HG03139 (cell line): ENCODE measurements around the gene TP53BP2.
"Not testable (repeated sequence)": the region's sequence is repeated elsewhere in the genome, so short reads cannot be mapped to it uniquely, and the experiment has no call there.

ENCODE experiments used
- ATAC-seq: cut with Tn5 transposase; IDR thresholded peaks from one replicate; pipeline ENCODE4 v1.9.1; 2021; ENCODE audit not compliant: unreplicated experiment

Gene TP53BP2

GRCh38 chr1:223748405-223748772, 97.4 kb downstream of the TP53BP2 start:
- no peak for ATAC-seq

- ATAC-seq, result no peak
Observed at GRCh38 chr1:223747838-223748335, 97.9 kb downstream of the TP53BP2 start.

GRCh38 chr1:223745731-223746130, 100.0 kb downstream of the TP53BP2 start:
- ATAC-seq, result no peak

- ATAC-seq, result no peak
Observed at GRCh38 chr1:223742856-223743517, 102.8 kb downstream of the TP53BP2 start.

- no peak for ATAC-seq
Observed at GRCh38 chr1:223741861-223742260, 103.9 kb downstream of the TP53BP2 start.

GRCh38 chr1:223740038-223740736, 105.6 kb downstream of the TP53BP2 start:
- not testable (repeated sequence) for ATAC-seq

- ATAC-seq, result no peak
Observed at GRCh38 chr1:223739366-223740037, 106.2 kb downstream of the TP53BP2 start.

- no peak for ATAC-seq
Observed at GRCh38 chr1:223738465-223739365, 107.0 kb downstream of the TP53BP2 start.

- no peak for ATAC-seq
Observed at GRCh38 chr1:223737342-223737741, 108.4 kb downstream of the TP53BP2 start.

- not testable (repeated sequence) for ATAC-seq
Observed at GRCh38 chr1:223736638-223737037, 109.1 kb downstream of the TP53BP2 start.

GRCh38 chr1:223733898-223734852, 111.6 kb downstream of the TP53BP2 start:
- no peak for ATAC-seq

- no peak for ATAC-seq
Observed at GRCh38 chr1:223732993-223733798, 112.6 kb downstream of the TP53BP2 start.

- ATAC-seq, result no peak
Observed at GRCh38 chr1:223731133-223731770, 114.5 kb downstream of the TP53BP2 start.

GRCh38 chr1:223730479-223731132, 115.1 kb downstream of the TP53BP2 start:
- no peak for ATAC-seq

GRCh38 chr1:223729906-223730305, 115.8 kb downstream of the TP53BP2 start:
- no peak for ATAC-seq
